SK-N-SH (cell line): ENCODE data around the gene ERC2. TPM values are rescaled to one million over a fixed set of nuclear protein-coding genes. Genes with fewer than 3 reads are reported as not detected.
A peak's percentile ranks its signal among the peaks of the same experiment; 100 is the strongest.

ENCODE experiments used
- CTCF ChIA-PET: fragments of 300-600, 350-600 bp; formaldehyde crosslinking; extraction: SDS; loops from one replicate; lab custom pipeline; 2021; lab: Yijun Ruan, JAX
- POLR2A ChIA-PET: fragments of 350-600 bp; sonication (Branson Sonifier 250); formaldehyde crosslinking; extraction: SDS; loops from one replicate; lab custom pipeline; 2020; ENCODE audit warnings: antibody characterized with exemption, inconsistent platforms; lab: Yijun Ruan, JAX
- DNase-seq: peaks from one replicate; pipeline ENCODE4 v3.0.0; 2012
- H2AFZ ChIP-seq: fragments of 200-600 bp; sonication (generic); 2 replicates; pipeline ENCODE4 v1.8.1; 2016; ENCODE audit warnings: antibody characterized with exemption, mild to moderate bottlenecking, low read depth
- H3F3A ChIP-seq: fragments of 200-600 bp; sonication (generic); replicated peaks from 2 replicates; pipeline ENCODE3; 2016; ENCODE audit warnings: antibody characterized with exemption, mild to moderate bottlenecking; ENCODE audit not compliant: insufficient read depth
- H3K27ac ChIP-seq, 2 experiments: fragments of 200-500 bp in 1 of 2; fragments of 200-600 bp in 1 of 2; sonication (Bioruptor generic) in 1 of 2; sonication (generic), shearing (Covaris generic) in 1 of 2; 2 replicates each; pipeline versions ENCODE4 v1.5.1 to v1.6.1; 2014 to 2016; ENCODE audit warnings: low read depth in 2 of 2, inconsistent platforms in 1 of 2, low read length in 1 of 2, mild to moderate bottlenecking in 1 of 2, mixed read lengths in 1 of 2
- H3K27me3 ChIP-seq: fragments of 200-600 bp; sonication (generic), shearing (Covaris generic); 2 replicates; pipeline ENCODE4 v1.6.1; 2016; ENCODE audit warnings: mixed run types; ENCODE audit not compliant: insufficient read depth
- H3K36me3 ChIP-seq, 2 experiments: fragments of 200-500 bp in 1 of 2; fragments of 200-600 bp in 1 of 2; sonication (Bioruptor generic) in 1 of 2; sonication (generic) in 1 of 2; replicated peaks in 1 of 2; 2 replicates each; pipeline versions ENCODE3 to v1.5.1; 2014 to 2016; ENCODE audit warnings: low read length in 1 of 2, mild to moderate bottlenecking in 1 of 2; ENCODE audit not compliant: insufficient read depth in 2 of 2, control insufficient read depth in 1 of 2
- H3K4me1 ChIP-seq, 2 experiments: fragments of 200-500 bp in 1 of 2; fragments of 200-600 bp in 1 of 2; sonication (Bioruptor generic) in 1 of 2; sonication (generic), shearing (Covaris generic) in 1 of 2; 2 replicates each; pipeline versions ENCODE4 v1.5.1 to v1.6.1; 2014 to 2016; ENCODE audit warnings: low read depth in 1 of 2, low read length in 1 of 2, mixed run types in 1 of 2; ENCODE audit not compliant: insufficient read depth in 2 of 2, control insufficient read depth in 1 of 2
- H3K4me2 ChIP-seq: fragments of 200-600 bp; sonication (generic), shearing (Covaris generic); 2 replicates; pipeline ENCODE4 v1.6.1; 2017; ENCODE audit warnings: mixed run types
- H3K4me3 ChIP-seq, 2 experiments: fragments of 200-500 bp in 1 of 2; fragments of 200-600 bp in 1 of 2; sonication (Bioruptor generic) in 1 of 2; sonication (generic), shearing (Covaris generic) in 1 of 2; 2 replicates each; pipeline versions ENCODE4 v1.5.1 to v1.8.1; 2014 to 2016; ENCODE audit warnings: low read depth in 2 of 2, inconsistent platforms in 1 of 2, low read length in 1 of 2, mild to moderate bottlenecking in 1 of 2, mixed read lengths in 1 of 2, moderate library complexity in 1 of 2
- H3K79me2 ChIP-seq: fragments of 200-600 bp; sonication (generic); 2 replicates; pipeline ENCODE4 v1.8.1; 2017; ENCODE audit warnings: mild to moderate bottlenecking; ENCODE audit not compliant: insufficient read depth
- H3K9ac ChIP-seq: fragments of 200-600 bp; sonication (generic); 2 replicates; pipeline ENCODE4 v1.6.1; 2017; ENCODE audit warnings: mixed run types
- H3K9me2 ChIP-seq: fragments of 200-600 bp; sonication (generic); 2 replicates; pipeline ENCODE4 v1.6.1; 2017; ENCODE audit warnings: mixed run types
- H3K9me3 ChIP-seq: fragments of 200-600 bp; sonication (generic); 2 replicates; pipeline ENCODE4 v1.6.1; 2017; ENCODE audit warnings: mixed run types, mild to moderate bottlenecking, moderate library complexity
- H4K20me1 ChIP-seq: fragments of 200-600 bp; sonication (generic); 2 replicates; pipeline ENCODE4 v1.6.1; 2017; ENCODE audit warnings: mild to moderate bottlenecking, mixed run types; ENCODE audit not compliant: insufficient read depth
- CTCF ChIP-seq: fragments of 200-600 bp; sonication (generic); IDR thresholded peaks from 2 replicates; pipeline ENCODE4 v1.6.1; 2017; ENCODE audit warnings: antibody characterized with exemption, mild to moderate bottlenecking, moderate library complexity
- SIN3A ChIP-seq: IDR thresholded peaks from 2 replicates; pipeline ENCODE4 v1.6.1; 2012; ENCODE audit warnings: low read depth, mild to moderate bottlenecking, low read length, moderate library complexity, borderline replicate concordance
- TEAD4 ChIP-seq: IDR thresholded peaks from 2 replicates; pipeline ENCODE4 v1.4.0; 2012; ENCODE audit warnings: mild to moderate bottlenecking, borderline replicate concordance; ENCODE audit not compliant: insufficient read depth
- USF1 ChIP-seq: IDR thresholded peaks from 2 replicates; pipeline ENCODE4 v1.4.0; 2012; ENCODE audit warnings: low read depth, borderline replicate concordance
- WGBS: methylation state at CpG from one replicate; pipeline ENCODE4 v1.1.6; 2017; ENCODE audit warnings: low lambda C conversion rate; 5-methylcytosine and 5-hydroxymethylcytosine counted together
- polyA plus RNA-seq, 3 experiments: library from polyadenylated mRNA; depleted of rRNA; stranded (reverse); fragments of >200 nt; gene quantifications; 2 replicates each; pipeline ENCODE4 v1.2.3, GENCODE V29; 2012
- TF ChIP-seq, protein P1 (sequence below): IDR thresholded peaks from 2 replicates; pipeline ENCODE4; 2012

Gene ERC2
- 1.6 and 2.4 TPM in 2 replicates for polyA plus RNA-seq (2012; rRNA removed)
- 1.3 and 2.1 TPM in 2 replicates for polyA plus RNA-seq (2012; cell fraction: cytosol; rRNA removed)
- polyA plus RNA-seq (2012; cell fraction: nucleus; rRNA removed) = 1.3 and 3.1 TPM in 2 replicates

DNA sequence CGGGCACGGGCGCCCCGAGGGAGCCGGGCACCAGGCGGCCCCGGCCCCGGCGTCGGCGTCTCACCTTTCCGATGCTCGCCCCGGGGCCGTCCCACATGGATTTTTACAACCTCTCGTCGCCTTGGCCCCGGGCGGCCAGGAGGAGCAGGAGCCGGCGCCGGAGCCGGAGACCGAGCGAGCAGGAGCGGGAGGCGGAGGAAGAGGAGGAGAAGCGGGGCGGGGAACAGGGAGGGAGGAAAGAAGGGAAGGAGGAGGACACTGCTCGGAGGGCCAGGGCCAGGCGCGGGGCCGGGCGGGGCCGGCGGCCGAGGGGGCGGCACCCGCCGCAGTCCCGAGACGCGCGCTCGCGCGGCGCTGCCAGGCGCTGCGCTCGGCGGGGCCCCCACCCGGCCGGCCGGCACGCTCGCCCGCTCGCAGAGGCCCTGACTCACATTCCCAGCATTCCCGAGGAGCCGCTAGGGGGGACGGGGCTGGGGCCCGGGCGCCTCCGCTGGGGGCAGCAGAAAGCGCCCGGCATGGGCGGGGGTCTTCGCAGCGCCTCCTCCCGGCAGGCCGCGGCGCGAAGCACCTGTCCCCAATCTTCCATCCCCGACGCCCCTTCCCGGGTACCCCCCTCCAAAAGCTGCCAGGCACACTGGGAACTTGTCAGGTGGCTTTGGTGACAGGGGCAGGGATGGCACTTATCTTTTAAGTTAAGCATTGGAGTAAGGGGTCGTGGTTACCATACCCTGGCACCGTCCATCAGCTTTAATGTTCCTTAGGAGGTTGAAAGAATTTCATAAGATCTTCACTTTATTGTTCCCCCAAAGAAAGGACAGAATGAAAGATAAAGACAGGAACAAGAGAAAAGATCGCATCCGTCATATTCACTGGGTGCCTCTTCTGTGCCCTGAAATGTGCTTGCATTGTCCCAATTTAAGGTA lies at the start of gene ERC2:
Gene ERC2, minus strand, starts transcription at position 284 of the 923 bp plus-strand sequence.
- CTCF ChIA-PET = interaction anchor here (0.6 to 3.9 kb wide), 23 partner anchors 9 to 198 kb away, joined by 3 to 27 read pairs (median 4); no protein-coding TSS in a partner anchor

More for the DNA sequence above, at the start of gene ERC2:
- Histone ChIP-seq H3K9ac (peak within 1 kb of the TSS; percentile 27; the same call in 1 of the 2 replicates), H3K4me1 (no peaks in the 10 kb centered on the region; a peak in 1 of 4 replicates), H4K20me1 (no peaks in the 10 kb centered on the region), H3K79me2 (no peaks in the 10 kb centered on the region), H3K27ac (no peak within 1 kb of the TSS), H3K4me2 (peak within 1 kb of the TSS; percentile 96), H3K27me3 (no peaks in the 10 kb centered on the region), H3K4me3 (peak within 1 kb of the TSS; percentile 64 to 65), H3K36me3 (no peaks in the 10 kb centered on the region), H3K9me2 (no peaks in the 10 kb centered on the region), H3F3A (peaks cover 7% of the 10 kb centered on the region), H2AFZ (peak within 1 kb of the TSS; percentile 88), H3K9me3 (no peaks in the 10 kb centered on the region)
- peak; percentile 92 for DNase-seq
- POLR2A ChIA-PET = interaction anchor here (0.9 kb wide), 1 partner anchor 121 kb away, joined by 3 read pairs; no protein-coding TSS in a partner anchor
- TF ChIP-seq SIN3A (no peak), TEAD4 (no peak), USF1 (no peak), CTCF (peak; percentile 50)
- TF ChIP-seq, protein P1, sequence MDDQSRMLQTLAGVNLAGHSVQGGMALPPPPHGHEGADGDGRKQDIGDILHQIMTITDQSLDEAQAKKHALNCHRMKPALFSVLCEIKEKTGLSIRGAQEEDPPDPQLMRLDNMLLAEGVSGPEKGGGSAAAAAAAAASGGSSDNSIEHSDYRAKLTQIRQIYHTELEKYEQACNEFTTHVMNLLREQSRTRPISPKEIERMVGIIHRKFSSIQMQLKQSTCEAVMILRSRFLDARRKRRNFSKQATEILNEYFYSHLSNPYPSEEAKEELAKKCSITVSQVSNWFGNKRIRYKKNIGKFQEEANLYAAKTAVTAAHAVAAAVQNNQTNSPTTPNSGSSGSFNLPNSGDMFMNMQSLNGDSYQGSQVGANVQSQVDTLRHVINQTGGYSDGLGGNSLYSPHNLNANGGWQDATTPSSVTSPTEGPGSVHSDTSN = no peak
- WGBS = 3% methylated on average over 27 of the region's 82 CpGs
